H1 (cell line): ENCODE results near the gene PLA2G4E. TPM values are rescaled to one million over a fixed set of nuclear protein-coding genes. Genes with fewer than 3 reads are reported as not detected.
A peak's percentile ranks its signal among the peaks of the same experiment; 100 is the strongest.

Experiments used
- CTCF ChIA-PET: fragments of 300-600 bp; sonication (Branson Sonifier 250); formaldehyde crosslinking; loops from one replicate; lab custom pipeline; 2021; ENCODE audit not compliant: partially characterized antibody; lab: Charles Lee
- POLR2A ChIA-PET: fragments of 300-600 bp; sonication (Branson Sonifier 250); formaldehyde crosslinking; loops from one replicate; lab custom pipeline; 2021; ENCODE audit warnings: inconsistent platforms; ENCODE audit not compliant: partially characterized antibody; lab: Charles Lee
- DNase-seq, 2 experiments: peaks; one replicate each; pipeline versions ENCODE4 v3.0.0 to v3.0.0-alpha.2; 2010 to 2022; ENCODE audit warnings: low spot score in 2 of 2, low read depth in 1 of 2, mixed read lengths in 1 of 2
- FAIRE-seq: peaks from 2 replicates; lab custom pipeline; 2011; peaks lifted over from hg19 to GRCh38; lab: Jason Lieb, UNC
- H2AFZ ChIP-seq: 2 replicates; pipeline ENCODE4 v1.8.1; 2012; ENCODE audit warnings: low read length, inconsistent platforms
- H2AK5ac ChIP-seq: 2 replicates; pipeline ENCODE4 v1.6.1; 2013; ENCODE audit warnings: low read depth, low read length
- H2BK120ac ChIP-seq: replicated peaks from 2 replicates; pipeline ENCODE3; 2013; ENCODE audit warnings: low read depth, low read length, inconsistent platforms
- H2BK12ac ChIP-seq: 2 replicates; pipeline ENCODE4 v1.6.1; 2013; ENCODE audit warnings: low read depth, low read length
- H2BK15ac ChIP-seq: 2 replicates; pipeline ENCODE4 v1.6.1; 2013; ENCODE audit warnings: low read length
- H2BK20ac ChIP-seq: 2 replicates; pipeline ENCODE4 v1.6.1; 2013; ENCODE audit warnings: low read length
- H2BK5ac ChIP-seq: 2 replicates; pipeline ENCODE4 v1.6.1; 2013; ENCODE audit warnings: low read depth, low read length
- H3K14ac ChIP-seq: 2 replicates; pipeline ENCODE4 v1.6.1; 2013; ENCODE audit warnings: inconsistent platforms; ENCODE audit not compliant: insufficient read length
- H3K18ac ChIP-seq: 2 replicates; pipeline ENCODE4 v1.6.1; 2013; ENCODE audit warnings: low read length; ENCODE audit errors: extremely low read depth
- H3K23ac ChIP-seq: 2 replicates; pipeline ENCODE4 v1.6.1; 2013; ENCODE audit warnings: inconsistent platforms; ENCODE audit not compliant: insufficient read length
- H3K23me2 ChIP-seq: 2 replicates; pipeline ENCODE4 v1.6.1; 2013; ENCODE audit warnings: low read depth, low read length
- H3K27ac ChIP-seq: 2 replicates; pipeline ENCODE4 v1.6.1; 2011; ENCODE audit warnings: low read depth, low read length, inconsistent platforms
- H3K27me3 ChIP-seq, 4 experiments: replicated peaks in 1 of 4; 1 replicate in 1 of 4; 2 replicates in 3 of 4; pipeline versions ENCODE4 v1.6.1 to v1.8.1; 2011 to 2013; ENCODE audit warnings: low read length in 3 of 4, mild to moderate bottlenecking in 3 of 4, inconsistent platforms in 2 of 4, mixed read lengths in 2 of 4, moderate library complexity in 1 of 4; ENCODE audit not compliant: control insufficient read depth in 3 of 4, insufficient read depth in 3 of 4; ENCODE audit errors: extremely low read depth in 1 of 4
- H3K36me3 ChIP-seq, 4 experiments: 2 replicates each; pipeline versions ENCODE4 v1.6.1 to v1.8.1; 2011 to 2013; ENCODE audit warnings: mild to moderate bottlenecking in 4 of 4, low read length in 3 of 4, moderate library complexity in 2 of 4, control low read depth in 1 of 4, inconsistent platforms in 1 of 4; ENCODE audit not compliant: insufficient read depth in 4 of 4, control insufficient read depth in 2 of 4
- H3K4ac ChIP-seq: replicated peaks from 2 replicates; pipeline ENCODE3; 2013; ENCODE audit warnings: low read length, low read depth, mixed read lengths, inconsistent platforms; ENCODE audit not compliant: insufficient read length
- H3K4me1 ChIP-seq, 4 experiments: replicated peaks in 1 of 4; 1 replicate in 1 of 4; 2 replicates in 3 of 4; pipeline versions ENCODE4 v1.6.1 to v1.8.1; 2011 to 2013; ENCODE audit warnings: low read length in 3 of 4, inconsistent platforms in 2 of 4, mixed read lengths in 1 of 4; ENCODE audit not compliant: insufficient read depth in 4 of 4, control insufficient read depth in 3 of 4
- H3K4me2 ChIP-seq, 2 experiments: 2 replicates each; pipeline versions ENCODE4 v1.6.1 to v1.8.1; 2011 to 2013; ENCODE audit warnings: low read depth in 2 of 2, low read length in 2 of 2, control low read depth in 1 of 2, inconsistent platforms in 1 of 2, mild to moderate bottlenecking in 1 of 2; ENCODE audit not compliant: insufficient read depth in 1 of 2
- H3K4me3 ChIP-seq, 4 experiments: fragments of 200-600, 300-600 bp in 1 of 4; sonication (generic), shearing (Covaris generic), sonication (Bioruptor Twin) in 1 of 4; 2 replicates each; pipeline versions ENCODE4 v1.5.1 to v1.8.1; 2011 to 2016; ENCODE audit warnings: low read length in 4 of 4, low read depth in 3 of 4, control low read depth in 2 of 4, inconsistent platforms in 2 of 4, mild to moderate bottlenecking in 2 of 4, mixed read lengths in 1 of 4, moderate library complexity in 1 of 4; ENCODE audit not compliant: insufficient read depth in 2 of 4; ENCODE audit errors: extremely low read depth in 1 of 4
- H3K56ac ChIP-seq: replicated peaks from 2 replicates; pipeline ENCODE3; 2013; ENCODE audit warnings: low read depth, mild to moderate bottlenecking, mixed read lengths, low read length, inconsistent platforms; ENCODE audit not compliant: insufficient read length
- H3K79me1 ChIP-seq: 2 replicates; pipeline ENCODE4 v1.6.1; 2013; ENCODE audit warnings: low read depth, low read length, control low read depth
- H3K79me2 ChIP-seq, 2 experiments: 2 replicates each; pipeline versions ENCODE4 v1.6.1 to v1.8.1; 2012 to 2013; ENCODE audit warnings: low read length in 2 of 2, mild to moderate bottlenecking in 2 of 2, inconsistent platforms in 1 of 2; ENCODE audit not compliant: insufficient read depth in 2 of 2, control insufficient read depth in 1 of 2
- H3K9ac ChIP-seq, 4 experiments: replicated peaks in 1 of 4; 1 replicate in 1 of 4; 2 replicates in 3 of 4; pipeline versions ENCODE4 v1.6.1 to v1.8.1; 2011 to 2013; ENCODE audit warnings: low read depth in 3 of 4, low read length in 3 of 4, control low read depth in 2 of 4, mild to moderate bottlenecking in 2 of 4, moderate library complexity in 2 of 4, inconsistent platforms in 1 of 4; ENCODE audit errors: extremely low read depth in 1 of 4
- H3K9me3 ChIP-seq, 2 experiments: 2 replicates each; pipeline versions ENCODE4 v1.6.1 to v1.8.1; 2012 to 2013; ENCODE audit warnings: mild to moderate bottlenecking in 2 of 2, moderate library complexity in 2 of 2, control low read depth in 1 of 2, inconsistent platforms in 1 of 2, low read depth in 1 of 2, low read length in 1 of 2, mixed read lengths in 1 of 2; ENCODE audit not compliant: insufficient read depth in 2 of 2
- H4K20me1 ChIP-seq, 2 experiments: replicated peaks in 1 of 2; 2 replicates each; pipeline versions ENCODE3 to v1.8.1; 2011 to 2013; ENCODE audit warnings: inconsistent platforms in 2 of 2, low read length in 2 of 2, mild to moderate bottlenecking in 1 of 2; ENCODE audit not compliant: insufficient read depth in 2 of 2, control insufficient read depth in 1 of 2
- H4K5ac ChIP-seq: 2 replicates; pipeline ENCODE4 v1.6.1; 2013; ENCODE audit warnings: low read length, low read depth, mixed read lengths, inconsistent platforms; ENCODE audit not compliant: insufficient read length
- H4K8ac ChIP-seq: 2 replicates; pipeline ENCODE4 v1.8.0; 2013; ENCODE audit warnings: mild to moderate bottlenecking, moderate library complexity, low read length, inconsistent platforms; ENCODE audit not compliant: insufficient read depth; ENCODE audit errors: extremely low read depth
- H4K91ac ChIP-seq: replicated peaks from 2 replicates; pipeline ENCODE3; 2013; ENCODE audit warnings: low read length, mixed read lengths, inconsistent platforms; ENCODE audit not compliant: insufficient read length
- EZH2 ChIP-seq: fragments of 200-600 bp; sonication (generic); IDR thresholded peaks from 2 replicates; pipeline ENCODE4 v1.7.1; 2012; ENCODE audit warnings: low read depth, mild to moderate bottlenecking, moderate library complexity, low read length, inconsistent platforms; ENCODE audit not compliant: severe bottlenecking
- GABPA ChIP-seq: IDR thresholded peaks from 2 replicates; pipeline ENCODE4 v1.6.1; 2011; ENCODE audit warnings: mild to moderate bottlenecking, low read length, moderate library complexity, borderline replicate concordance; ENCODE audit not compliant: insufficient read depth
- KDM1A ChIP-seq: fragments of 200-600, 300-600 bp; sonication (generic); IDR thresholded peaks from 2 replicates; pipeline ENCODE4 v1.7.1; 2016; ENCODE audit warnings: mild to moderate bottlenecking, low read length, borderline replicate concordance
- SAP30 ChIP-seq: fragments of 300-600 bp; sonication (generic); IDR thresholded peaks from 2 replicates; pipeline ENCODE4 v1.7.1; 2012; ENCODE audit warnings: low read length, moderate library complexity, mild to moderate bottlenecking, inconsistent platforms; ENCODE audit not compliant: insufficient read depth, insufficient replicate concordance
- YY1 ChIP-seq: IDR thresholded peaks from 2 replicates; pipeline ENCODE4 v1.6.1; 2011; ENCODE audit warnings: low read depth, mild to moderate bottlenecking, low read length
- WGBS, 2 experiments: shearing (Covaris generic) in 1 of 2; methylation state at CpG; one replicate each; pipeline versions ENCODE4 v1.1.6 to v1.1.7; 2013 to 2015; ENCODE audit warnings: low lambda C conversion rate in 2 of 2, mixed read lengths in 2 of 2, inconsistent platforms in 1 of 2, low coverage in 1 of 2, missing lambda C conversion rate in 1 of 2; ENCODE audit not compliant: insufficient replicate concordance in 2 of 2, insufficient coverage in 1 of 2, insufficient read length in 1 of 2; ENCODE audit errors: extremely low coverage in 1 of 2, missing lambda C conversion rate in 1 of 2; 5-methylcytosine and 5-hydroxymethylcytosine counted together
- polyA plus RNA-seq, 7 experiments: library from polyadenylated mRNA; depleted of rRNA in 3 of 7; stranded (reverse) in 5 of 7; unstranded in 2 of 7; fragments of >200 nt in 5 of 7; fragments of 200-250 nt in 2 of 7; gene quantifications; 1 replicate in 5 of 7; 2 replicates in 1 of 7; 4 replicates in 1 of 7; pipeline versions ENCODE4 v1.2.1 to v1.2.3, GENCODE V29; 2011 to 2013; ENCODE audit warnings: missing spikeins in 2 of 7, mixed read lengths in 2 of 7
- total RNA-seq: library from RNA; stranded (reverse); fragmentation: NEBNext Ultra II Directional; extraction: Animal tissue kit (Norgen Biotek cat#: 25700); gene quantifications from 2 replicates; pipeline ENCODE4 v1.2.1, GENCODE V29; 2021

The PLA2G4E gene
- total and polyA plus RNA-seq, 2 of the 8 experiments (the other 6 are each of a cell fraction or from before 2014, with no cell fraction given), result 0.03 TPM; not detected in 1

- Histone ChIP-seq H3K4me2 (no peak overlapping the region), H3K79me1 (peaks cover 9% of the 10 kb centered on the region; the same call in 1 of the 2 replicates), H2BK120ac (no peak overlapping the region), H3K4me3 (no peak overlapping the region), H2BK20ac (no peak overlapping the region), H3K36me3 (peaks cover 4 to 23% (median 13%) of the 10 kb centered on the region in 4 experiments; a peak in 5 of 8 replicates), H2AFZ (no peak overlapping the region), H3K27me3 (no peaks in the 10 kb centered on the region), H3K56ac (no peak overlapping the region), H4K20me1 (peaks cover 5 to 14% of the 10 kb centered on the region in 2 experiments), H4K91ac (no peak overlapping the region), H2BK15ac (no peak overlapping the region), H3K18ac (no peak overlapping the region), H3K4ac (no peak overlapping the region), H3K79me2 (peaks cover 0 to 36% of the 10 kb centered on the region in 2 experiments; a peak in 2 of 4 replicates), H3K9me3 (no peaks in the 10 kb centered on the region), H4K8ac (no peak overlapping the region), H2BK12ac (no peak overlapping the region), H2AK5ac (no peak overlapping the region), H3K4me1 (peaks cover 2 to 4% (median 2%) of the 10 kb centered on the region in 4 experiments; a peak in 6 of 7 replicates), H3K14ac (no peak overlapping the region), H3K23me2 (no peaks in the 10 kb centered on the region), H3K27ac (no peak overlapping the region), H4K5ac (no peak overlapping the region), H2BK5ac (no peak overlapping the region), H3K23ac (no peak overlapping the region), H3K9ac (no peak overlapping the region; a peak in 1 of 7 replicates)
- FAIRE-seq (no peak), DNase-seq (no peak)
- ChIA-PET POLR2A (no interaction called here), CTCF (interaction anchor here (1.5 to 3.3 kb wide), 4 partner anchors 17 to 51 kb away, joined by 5 to 17 read pairs (median 5); no protein-coding TSS in a partner anchor)
- 89% methylated on average over 7 of the region's 7 CpGs; no CpG with 5 or more reads in 1 of the 2 experiments for WGBS, 2 experiments
- TF ChIP-seq YY1 (no peak), KDM1A (peak; percentile 66), SAP30 (no peak), EZH2 (no peak), GABPA (no peak)
Observed at GRCh38 chr15:41955100-41955499, 65.7 kb downstream of the PLA2G4E start.
